22Rv1 (cell line): Measurements from ENCODE around the gene PACRG.

ENCODE experiments used
- H3K27ac ChIP-seq: fragments of 450-650 bp; 2 replicates; pipeline ENCODE4 v1.5.1; 2017
- ZFX ChIP-seq: fragments of 450-650 bp; IDR thresholded peaks from 2 replicates; pipeline ENCODE4 v1.6.1; 2017; ENCODE audit warnings: antibody characterized with exemption, borderline replicate concordance
- TF ChIP-seq, protein P1 (sequence below): fragments of 450-650 bp; IDR thresholded peaks from 2 replicates; pipeline ENCODE4 v1.5.1; 2017; ENCODE audit warnings: mild to moderate bottlenecking

Gene PACRG

DNA sequence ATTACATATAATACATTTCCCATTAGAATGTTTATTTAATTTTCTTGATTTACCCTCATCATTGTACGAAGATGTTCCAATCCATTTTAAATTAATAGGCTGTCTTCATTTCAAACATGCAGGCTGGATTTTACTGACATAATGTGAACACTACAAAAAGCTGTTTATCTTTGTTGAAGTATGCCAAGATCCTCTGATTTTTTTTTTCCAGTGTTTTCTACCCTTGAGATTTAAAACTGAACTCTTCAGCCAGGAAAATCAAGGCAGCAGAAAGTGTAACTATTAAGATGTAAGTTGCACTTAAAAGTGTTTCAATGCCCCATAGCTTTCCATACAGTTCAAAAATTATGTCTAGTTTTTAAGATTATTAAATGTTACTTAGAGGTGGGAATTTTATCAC lies 43.7 kb upstream of the PACRG start:
- TF ChIP-seq, protein P1, sequence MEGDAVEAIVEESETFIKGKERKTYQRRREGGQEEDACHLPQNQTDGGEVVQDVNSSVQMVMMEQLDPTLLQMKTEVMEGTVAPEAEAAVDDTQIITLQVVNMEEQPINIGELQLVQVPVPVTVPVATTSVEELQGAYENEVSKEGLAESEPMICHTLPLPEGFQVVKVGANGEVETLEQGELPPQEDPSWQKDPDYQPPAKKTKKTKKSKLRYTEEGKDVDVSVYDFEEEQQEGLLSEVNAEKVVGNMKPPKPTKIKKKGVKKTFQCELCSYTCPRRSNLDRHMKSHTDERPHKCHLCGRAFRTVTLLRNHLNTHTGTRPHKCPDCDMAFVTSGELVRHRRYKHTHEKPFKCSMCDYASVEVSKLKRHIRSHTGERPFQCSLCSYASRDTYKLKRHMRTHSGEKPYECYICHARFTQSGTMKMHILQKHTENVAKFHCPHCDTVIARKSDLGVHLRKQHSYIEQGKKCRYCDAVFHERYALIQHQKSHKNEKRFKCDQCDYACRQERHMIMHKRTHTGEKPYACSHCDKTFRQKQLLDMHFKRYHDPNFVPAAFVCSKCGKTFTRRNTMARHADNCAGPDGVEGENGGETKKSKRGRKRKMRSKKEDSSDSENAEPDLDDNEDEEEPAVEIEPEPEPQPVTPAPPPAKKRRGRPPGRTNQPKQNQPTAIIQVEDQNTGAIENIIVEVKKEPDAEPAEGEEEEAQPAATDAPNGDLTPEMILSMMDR, result no peak
- no peak overlapping the region for H3K27ac ChIP-seq

DNA sequence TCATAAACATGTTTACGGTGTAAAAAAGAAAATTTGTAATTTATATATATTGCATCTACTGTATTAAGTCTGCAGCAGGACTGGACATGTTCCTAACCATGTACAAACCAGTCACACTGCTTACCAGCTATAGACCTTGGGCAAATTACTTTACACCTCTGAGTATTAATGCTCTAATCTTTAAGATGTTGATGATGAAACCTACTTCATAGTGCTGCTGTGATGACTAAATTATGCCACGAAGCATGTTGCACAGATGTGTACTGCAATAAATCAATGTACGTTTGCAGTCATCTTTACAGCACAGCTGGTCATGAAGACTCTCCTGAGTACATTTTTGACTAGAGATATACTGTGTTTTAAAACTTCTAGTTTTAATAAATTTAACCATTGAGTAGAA lies 42.8 kb upstream of the PACRG start:
- H3K27ac ChIP-seq, result no peak overlapping the region
- TF ChIP-seq ZFX, result no peak
- TF ChIP-seq, protein P1, result no peak

DNA sequence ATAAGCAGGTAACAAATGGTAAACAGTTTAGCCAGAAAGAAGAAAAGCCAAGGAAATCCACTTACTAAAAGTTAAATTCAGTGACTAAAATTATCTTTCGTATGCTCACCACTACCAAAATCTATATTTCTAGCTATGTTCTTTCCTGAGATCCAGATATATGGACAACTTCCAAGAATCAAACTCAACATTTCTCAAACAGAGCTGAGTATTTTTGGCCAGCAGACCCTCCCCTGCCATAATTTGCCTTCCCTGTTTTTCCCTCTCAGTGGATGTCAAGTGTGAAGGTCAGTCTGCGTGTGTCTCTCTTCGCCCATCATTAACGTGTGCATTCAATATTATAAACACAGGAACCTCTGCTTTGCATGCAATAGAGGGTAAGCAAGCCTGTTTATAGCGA lies 42.2 kb upstream of the PACRG start:
- H3K27ac ChIP-seq, result no peak overlapping the region
- TF ChIP-seq ZFX, result no peak
- TF ChIP-seq, protein P1, result no peak

DNA sequence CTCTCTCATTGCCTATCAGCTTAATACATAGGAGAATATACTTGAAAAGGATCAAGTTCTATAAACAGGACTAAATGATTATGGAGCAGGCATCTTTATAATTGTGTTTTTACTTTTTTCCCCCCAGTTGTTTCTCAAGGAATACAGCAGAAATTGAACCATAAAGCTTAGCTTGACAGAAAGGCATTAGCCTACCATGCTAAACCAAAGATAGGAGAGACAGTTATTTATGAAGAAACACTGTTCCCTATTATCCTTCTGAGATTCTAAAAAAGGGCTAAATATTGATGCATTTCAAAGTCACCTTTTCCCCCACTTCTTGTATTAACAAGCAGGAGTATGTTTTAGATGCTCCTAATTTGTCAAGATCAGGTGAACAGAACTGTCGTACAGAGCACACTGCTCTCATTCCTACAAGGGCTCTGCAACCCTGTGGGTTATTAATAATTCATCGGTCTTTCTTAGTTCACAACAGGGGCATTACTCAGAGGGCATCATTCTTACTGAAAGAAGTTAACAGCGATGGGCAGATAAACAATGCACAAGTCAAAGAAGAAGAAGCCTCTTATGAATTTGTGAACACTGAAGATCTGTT lies 38.9 kb upstream of the PACRG start:
- H3K27ac ChIP-seq, result no peak overlapping the region
- TF ChIP-seq, protein P1, result no peak
- TF ChIP-seq ZFX, result no peak

DNA sequence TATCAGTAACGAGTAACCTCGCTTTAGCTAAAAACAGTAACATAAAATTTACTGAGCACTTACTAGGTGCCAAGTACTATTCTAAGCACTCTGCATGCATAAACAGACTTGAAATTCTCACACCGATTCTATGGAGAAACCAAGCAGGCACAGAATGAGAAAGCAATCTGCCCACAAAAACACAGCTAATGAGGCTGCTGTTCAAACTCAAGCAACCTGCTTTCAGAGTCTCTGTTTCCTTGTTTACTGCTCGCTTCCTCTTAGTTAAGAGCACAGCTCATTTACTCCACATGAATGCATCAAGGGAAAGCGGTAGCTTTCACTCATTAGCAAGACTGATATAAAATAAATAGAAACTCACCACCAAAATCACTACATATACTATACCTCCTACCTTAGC lies 37.6 kb upstream of the PACRG start:
- TF ChIP-seq, protein P1, result no peak
- no peak for TF ChIP-seq ZFX
- H3K27ac ChIP-seq, result no peak overlapping the region

DNA sequence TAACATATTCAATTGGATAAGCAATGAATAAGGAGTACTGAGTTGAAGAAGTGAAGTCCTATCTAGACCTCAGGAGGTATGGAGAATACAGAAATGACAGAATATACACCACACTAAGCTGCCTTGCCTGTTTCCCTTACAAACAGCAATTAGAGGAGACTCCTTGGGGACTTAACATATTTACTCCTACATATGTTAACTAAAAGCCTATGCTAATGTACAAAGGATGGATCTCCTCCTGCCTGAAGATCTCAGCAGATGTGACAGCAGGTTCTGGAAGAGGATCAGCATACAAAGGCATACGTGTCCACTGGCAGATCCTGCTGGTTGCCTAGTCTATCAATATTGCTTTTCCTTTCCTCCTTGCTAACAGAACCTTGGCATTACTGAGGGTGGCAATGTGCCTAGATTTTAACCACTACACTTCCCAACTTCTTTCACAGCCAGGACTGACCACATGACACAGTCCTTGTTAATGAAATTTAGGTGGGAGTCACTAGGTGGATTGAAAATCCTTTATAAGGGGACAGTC lies 29.8 kb upstream of the PACRG start:
- TF ChIP-seq, protein P1, result no peak
- TF ChIP-seq ZFX, result no peak
- no peak overlapping the region for H3K27ac ChIP-seq

DNA sequence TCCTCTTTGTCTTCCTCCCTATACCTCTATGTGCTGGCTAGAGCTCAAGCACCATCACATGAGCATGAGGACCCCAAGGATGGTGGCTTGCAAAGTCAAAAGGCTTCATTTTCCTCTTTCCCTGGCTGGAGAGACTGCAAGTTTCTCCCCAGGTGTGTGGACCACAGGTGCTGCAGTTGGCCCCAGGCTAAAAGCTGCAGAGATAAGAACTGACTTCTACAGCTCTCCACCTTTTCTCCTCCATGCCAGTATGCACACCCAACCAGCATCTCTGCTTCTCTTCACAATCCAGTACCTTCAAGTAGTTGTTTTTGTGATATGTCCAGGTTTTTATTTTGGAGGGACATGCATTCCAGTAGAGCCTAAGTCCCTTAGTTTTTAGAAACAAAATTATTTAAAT lies 29.3 kb upstream of the PACRG start:
- H3K27ac ChIP-seq, result no peak overlapping the region
- TF ChIP-seq, protein P1, result no peak
- TF ChIP-seq ZFX, result no peak
